Measurements from ENCODE around the gene RAB10. TPM values are rescaled to one million over a fixed set of nuclear protein-coding genes. Genes with fewer than 3 reads are reported as not detected.

The RAB10 gene
- total RNA-seq, 1 donor from 2014 or later = 135 TPM

DNA sequence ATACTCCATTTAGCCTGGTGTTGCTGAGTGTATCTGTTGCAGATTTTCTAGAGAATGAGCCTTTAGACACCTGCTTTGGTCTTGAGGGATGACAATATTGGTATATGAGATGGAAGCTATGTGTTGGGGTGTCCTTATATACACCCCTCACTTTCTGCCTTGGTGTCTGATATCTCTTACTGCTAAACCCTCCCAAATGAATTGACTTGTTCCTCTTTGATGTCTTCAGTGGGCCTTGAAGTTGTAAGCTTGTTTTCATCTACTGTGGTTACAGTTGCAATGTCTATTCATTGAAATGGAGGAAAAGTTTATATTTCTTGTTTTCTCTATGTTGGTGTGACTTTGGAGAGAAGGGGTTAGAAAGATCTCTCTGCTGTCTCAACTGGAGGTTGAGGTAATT lies 18.9 kb downstream of the RAB10 start:
- Histone ChIP-seq H3K27me3 (no peaks in the 10 kb centered on the region), H3K36me3 (no peaks in the 10 kb centered on the region), H3K9me3 (no peaks in the 10 kb centered on the region), H3K27ac (no peak overlapping the region), H3K4me3 (no peak overlapping the region), H3K4me1 (peaks cover 66% of the 10 kb centered on the region)
- no peak for DNase-seq (ENCODE audit: extremely low spot score in 2 of 2)
- intact Hi-C loops (cut with DNase I) = no loop called here
- TF ChIP-seq POLR2AphosphoS5 (IDR thresholded peaks at IDR 0.05; ENCODE audit: insufficient read depth in 1 of 2, low read depth in 1 of 2) (no peak), POLR2A (IDR thresholded peaks at IDR 0.05) (no peak)
- TF ChIP-seq, protein P1, sequence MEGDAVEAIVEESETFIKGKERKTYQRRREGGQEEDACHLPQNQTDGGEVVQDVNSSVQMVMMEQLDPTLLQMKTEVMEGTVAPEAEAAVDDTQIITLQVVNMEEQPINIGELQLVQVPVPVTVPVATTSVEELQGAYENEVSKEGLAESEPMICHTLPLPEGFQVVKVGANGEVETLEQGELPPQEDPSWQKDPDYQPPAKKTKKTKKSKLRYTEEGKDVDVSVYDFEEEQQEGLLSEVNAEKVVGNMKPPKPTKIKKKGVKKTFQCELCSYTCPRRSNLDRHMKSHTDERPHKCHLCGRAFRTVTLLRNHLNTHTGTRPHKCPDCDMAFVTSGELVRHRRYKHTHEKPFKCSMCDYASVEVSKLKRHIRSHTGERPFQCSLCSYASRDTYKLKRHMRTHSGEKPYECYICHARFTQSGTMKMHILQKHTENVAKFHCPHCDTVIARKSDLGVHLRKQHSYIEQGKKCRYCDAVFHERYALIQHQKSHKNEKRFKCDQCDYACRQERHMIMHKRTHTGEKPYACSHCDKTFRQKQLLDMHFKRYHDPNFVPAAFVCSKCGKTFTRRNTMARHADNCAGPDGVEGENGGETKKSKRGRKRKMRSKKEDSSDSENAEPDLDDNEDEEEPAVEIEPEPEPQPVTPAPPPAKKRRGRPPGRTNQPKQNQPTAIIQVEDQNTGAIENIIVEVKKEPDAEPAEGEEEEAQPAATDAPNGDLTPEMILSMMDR (IDR thresholded peaks at IDR 0.05) = no peak

DNA sequence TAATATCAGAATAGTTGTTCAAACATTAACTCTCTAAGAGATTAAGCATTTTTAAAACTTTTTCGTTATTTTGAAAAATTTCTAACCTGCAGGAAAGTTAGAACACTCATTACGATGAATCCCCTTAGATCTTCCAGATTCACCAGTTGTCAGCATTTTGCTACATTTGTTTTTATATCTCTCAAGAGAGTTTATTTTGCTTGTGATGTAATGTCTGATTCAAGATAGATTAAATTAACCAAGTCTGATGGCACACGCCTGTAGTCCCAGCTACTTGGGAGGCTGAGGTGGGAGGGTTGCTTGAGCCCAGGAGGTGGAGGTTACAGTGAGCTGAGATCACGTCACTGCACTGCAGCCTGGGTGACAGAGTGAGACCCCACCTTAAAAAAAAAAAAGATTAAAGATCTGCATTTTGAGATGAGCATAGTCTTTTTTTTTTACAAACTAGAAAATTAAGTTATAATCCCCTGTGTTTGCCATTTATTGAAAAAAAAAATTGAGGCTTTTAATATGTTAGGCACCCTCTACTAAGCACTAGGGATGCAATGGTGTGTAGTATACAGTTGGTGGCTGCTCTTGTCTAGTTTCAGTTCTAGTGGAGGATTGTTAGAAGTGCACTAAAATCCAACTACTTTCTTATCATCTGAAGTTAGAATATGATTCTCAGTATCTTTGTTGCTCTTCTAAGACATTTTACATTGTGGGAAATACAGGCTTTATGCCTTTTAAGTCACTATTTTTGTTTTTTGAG lies 20.9 kb downstream of the RAB10 start:
- H3K4me3 ChIP-seq = no peak overlapping the region
- H3K9me3 ChIP-seq = no peaks in the 10 kb centered on the region
- no peak overlapping the region for H3K27ac ChIP-seq
- TF ChIP-seq POLR2A (IDR thresholded peaks at IDR 0.05) = no peak
- TF ChIP-seq POLR2AphosphoS5 (IDR thresholded peaks at IDR 0.05; ENCODE audit: insufficient read depth in 1 of 2, low read depth in 1 of 2) = no peak
- TF ChIP-seq, protein P1 (IDR thresholded peaks at IDR 0.05) = no peak
- no peak for DNase-seq (ENCODE audit: extremely low spot score in 2 of 2)
- intact Hi-C loops (cut with DNase I) = no loop called here
- H3K36me3 ChIP-seq = no peaks in the 10 kb centered on the region
- H3K27me3 ChIP-seq = no peaks in the 10 kb centered on the region
- peaks cover 69% of the 10 kb centered on the region for H3K4me1 ChIP-seq

DNA sequence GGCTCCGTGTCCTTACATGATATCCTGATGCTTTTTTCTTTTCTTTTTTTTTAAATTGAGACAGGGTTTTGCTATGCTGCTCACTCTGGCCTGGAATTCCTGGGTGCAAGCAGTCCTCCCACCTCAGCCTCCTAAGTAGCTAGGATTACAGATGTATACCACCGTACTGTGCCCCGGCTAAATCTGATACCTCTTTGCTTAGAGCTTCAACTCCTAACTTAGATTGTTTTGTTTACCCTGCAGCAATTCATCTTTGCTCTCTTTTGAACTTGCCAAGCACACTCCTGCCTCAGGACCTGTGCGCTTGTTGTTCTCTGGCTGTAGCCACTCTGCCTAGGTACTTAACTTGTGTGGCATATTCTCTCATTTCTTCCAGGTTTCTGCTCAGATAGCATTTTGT lies 24.5 kb downstream of the RAB10 start:
- H3K9me3 ChIP-seq = no peaks in the 10 kb centered on the region
- no peaks in the 10 kb centered on the region for H3K36me3 ChIP-seq
- no peak for DNase-seq (ENCODE audit: extremely low spot score in 2 of 2)
- peaks cover 53% of the 10 kb centered on the region for H3K4me1 ChIP-seq
- no peaks in the 10 kb centered on the region for H3K27me3 ChIP-seq
- intact Hi-C loops (cut with DNase I) = no loop called here
- TF ChIP-seq POLR2AphosphoS5 (IDR thresholded peaks at IDR 0.05; ENCODE audit: insufficient read depth in 1 of 2, low read depth in 1 of 2) (no peak), POLR2A (IDR thresholded peaks at IDR 0.05) (no peak)
- TF ChIP-seq, protein P1 (IDR thresholded peaks at IDR 0.05) = no peak
- no peak overlapping the region for H3K4me3 ChIP-seq
- H3K27ac ChIP-seq = no peak overlapping the region

DNA sequence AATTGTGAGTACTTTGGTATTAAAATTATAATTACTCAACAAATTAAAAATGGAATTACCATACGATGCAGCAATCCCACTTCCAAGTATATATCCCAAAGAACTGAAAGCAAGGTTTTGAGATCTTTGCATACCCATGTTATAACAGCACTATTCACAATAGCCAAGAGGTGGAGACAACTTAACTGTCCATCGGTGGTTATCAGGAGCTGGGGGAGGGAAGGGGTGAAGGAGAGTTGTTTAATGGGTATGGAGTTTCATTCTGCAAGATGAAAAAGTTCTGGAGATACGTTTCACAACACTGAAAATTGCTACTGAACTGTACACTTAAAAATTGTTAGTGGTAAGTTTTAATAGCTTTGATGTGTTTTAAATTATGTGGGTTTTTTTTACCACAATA lies 25.7 kb downstream of the RAB10 start:
- no peak for DNase-seq (ENCODE audit: extremely low spot score in 2 of 2)
- intact Hi-C loops (cut with DNase I) = no loop called here
- H3K36me3 ChIP-seq = no peaks in the 10 kb centered on the region
- no peaks in the 10 kb centered on the region for H3K9me3 ChIP-seq
- H3K4me1 ChIP-seq = peaks cover 53% of the 10 kb centered on the region
- no peaks in the 10 kb centered on the region for H3K27me3 ChIP-seq
- H3K4me3 ChIP-seq = no peak overlapping the region
- TF ChIP-seq POLR2AphosphoS5 (IDR thresholded peaks at IDR 0.05; ENCODE audit: insufficient read depth in 1 of 2, low read depth in 1 of 2) (no peak), POLR2A (IDR thresholded peaks at IDR 0.05) (no peak)
- TF ChIP-seq, protein P1 (IDR thresholded peaks at IDR 0.05) = no peak
- no peak overlapping the region for H3K27ac ChIP-seq

DNA sequence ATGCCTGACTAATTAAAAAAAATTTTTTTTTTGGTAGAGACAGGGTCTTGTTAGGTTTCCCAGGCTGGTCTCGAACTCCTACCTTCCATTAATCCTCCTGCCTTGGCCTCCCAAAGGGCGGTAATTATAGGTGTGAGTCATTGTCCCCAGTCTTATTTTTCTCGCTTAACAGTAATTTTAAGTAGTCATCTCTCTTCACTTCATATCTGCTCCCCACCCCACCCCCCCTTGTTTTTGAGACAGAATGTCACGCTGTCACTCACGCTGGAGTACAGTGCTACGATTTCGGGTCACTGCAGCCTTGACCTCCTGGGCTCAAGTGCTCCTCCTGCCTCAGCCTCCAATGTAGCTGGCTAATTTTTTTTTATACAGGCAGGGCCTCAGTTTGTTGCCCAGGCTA lies 27.7 kb downstream of the RAB10 start:
- intact Hi-C loops (cut with DNase I) = no loop called here
- H3K4me1 ChIP-seq = peaks cover 43% of the 10 kb centered on the region
- no peaks in the 10 kb centered on the region for H3K27me3 ChIP-seq
- no peak for TF ChIP-seq POLR2A (IDR thresholded peaks at IDR 0.05)
- no peak for TF ChIP-seq POLR2AphosphoS5 (IDR thresholded peaks at IDR 0.05; ENCODE audit: insufficient read depth in 1 of 2, low read depth in 1 of 2)
- TF ChIP-seq, protein P1 (IDR thresholded peaks at IDR 0.05) = no peak
- H3K9me3 ChIP-seq = no peaks in the 10 kb centered on the region
- H3K4me3 ChIP-seq = no peak overlapping the region
- no peak overlapping the region for H3K27ac ChIP-seq
- H3K36me3 ChIP-seq = no peaks in the 10 kb centered on the region
- DNase-seq (ENCODE audit: extremely low spot score in 2 of 2) = no peak
